ENCODE data around the gene CREM. TPM values are rescaled to one million over a fixed set of nuclear protein-coding genes. Genes with fewer than 3 reads are reported as not detected.

The CREM gene
- total and polyA plus RNA-seq, 2 of the 8 experiments (the other 6 are each of a cell fraction or from before 2014, with no cell fraction given): 18.7 to 21.9 TPM

DNA sequence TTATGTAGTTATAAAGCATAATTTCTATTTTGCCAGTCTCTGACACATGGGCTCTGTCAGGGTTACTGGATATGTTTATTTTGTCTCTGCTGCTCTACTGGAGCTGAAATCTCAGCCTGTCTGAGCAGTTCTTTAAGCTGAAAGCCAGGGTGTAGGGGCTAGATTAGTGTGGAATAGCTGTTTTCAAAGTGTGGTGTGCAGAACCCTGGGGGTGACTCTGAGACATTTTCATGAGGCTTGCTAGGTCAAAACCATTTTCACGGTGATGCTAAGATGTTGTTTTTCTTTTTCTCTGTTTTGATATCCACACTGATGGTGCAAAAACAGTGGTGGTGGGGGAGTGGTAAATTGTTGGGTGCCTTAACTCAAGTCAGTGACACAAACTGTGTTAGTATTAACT lies 45.5 kb downstream of the CREM start (continued):
- no peak for TF ChIP-seq EP300 (IDR thresholded peaks at IDR 0.05; ENCODE audit: borderline replicate concordance in 1 of 2, low read depth in 2 of 2, low read length in 2 of 2)
- TF ChIP-seq BACH1 (IDR thresholded peaks at IDR 0.05; ENCODE audit: low read length): no peak
- TF ChIP-seq SP1 (IDR thresholded peaks at IDR 0.05; ENCODE audit: low read depth, low read length): no peak
- TF ChIP-seq SRF (IDR thresholded peaks at IDR 0.05; ENCODE audit: low read depth, low read length): no peak
- TF ChIP-seq, protein P1, sequence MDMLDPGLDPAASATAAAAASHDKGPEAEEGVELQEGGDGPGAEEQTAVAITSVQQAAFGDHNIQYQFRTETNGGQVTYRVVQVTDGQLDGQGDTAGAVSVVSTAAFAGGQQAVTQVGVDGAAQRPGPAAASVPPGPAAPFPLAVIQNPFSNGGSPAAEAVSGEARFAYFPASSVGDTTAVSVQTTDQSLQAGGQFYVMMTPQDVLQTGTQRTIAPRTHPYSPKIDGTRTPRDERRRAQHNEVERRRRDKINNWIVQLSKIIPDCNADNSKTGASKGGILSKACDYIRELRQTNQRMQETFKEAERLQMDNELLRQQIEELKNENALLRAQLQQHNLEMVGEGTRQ (IDR thresholded peaks at IDR 0.05; ENCODE audit: low read length): no peak
